GM12874 (cell line): Measurements from ENCODE around the gene ADGRG6.

Source experiments
- CTCF ChIP-seq: IDR thresholded peaks from 2 replicates; pipeline ENCODE4 v1.5.1; 2011; ENCODE audit warnings: low read depth, mild to moderate bottlenecking, control low read depth, low read length, moderate library complexity; ENCODE audit not compliant: insufficient read depth

The ADGRG6 gene

GRCh38 chr6:142470421-142470820 is 168.6 kb downstream of the ADGRG6 start:
- no peak for TF ChIP-seq CTCF

GRCh38 chr6:142474531-142475289 is 172.9 kb downstream of the ADGRG6 start:
- TF ChIP-seq CTCF, result peak; percentile 48; the same call in 1 of the 2 replicates

GRCh38 chr6:142476452-142476851 is 174.6 kb downstream of the ADGRG6 start:
- TF ChIP-seq CTCF, result no peak

- no peak for TF ChIP-seq CTCF
Observed at GRCh38 chr6:142478117-142478516, 176.3 kb downstream of the ADGRG6 start.

GRCh38 chr6:142481466-142481865 is 179.7 kb downstream of the ADGRG6 start:
- TF ChIP-seq CTCF, result no peak

- TF ChIP-seq CTCF, result no peak
Observed at GRCh38 chr6:142482249-142482648, 180.4 kb downstream of the ADGRG6 start.

- TF ChIP-seq CTCF, result no peak
Observed at GRCh38 chr6:142482974-142483373, 181.2 kb downstream of the ADGRG6 start.
